Activated T-helper 1 cell treated with anti-CD3 and anti-CD28 coated beads, Interleukin-12 subunit alpha, Interleukin-12 subunit beta, Interleukin-2, Interleukin-4 antibody, amounts not matched to agents 30 ng/mL and 10 ng/mL and 1 ng/mL, durations not matched to agents 14 hours and 24 hours and 36 hours (primary cell): ENCODE results near the gene PACRG. TPM values are rescaled to one million over a fixed set of nuclear protein-coding genes. Genes with fewer than 3 reads are reported as not detected.
"Not testable (repeated sequence)": the region's sequence is repeated elsewhere in the genome, so short reads cannot be mapped to it uniquely, and the experiment has no call there.

Experiments
- DNase-seq: peaks from one replicate; pipeline ENCODE4 v3.0.0; 2021; ENCODE audit warnings: low spot score
- H3K27ac Mint-ChIP-seq: one replicate; pipeline ENCODE4 v1.8.0; 2021; ENCODE audit warnings: mild to moderate bottlenecking, mixed read lengths
- H3K27me3 Mint-ChIP-seq: one replicate; pipeline ENCODE4 v1.8.0; 2022; ENCODE audit warnings: mild to moderate bottlenecking, moderate library complexity, mixed read lengths; ENCODE audit not compliant: insufficient read depth
- H3K36me3 Mint-ChIP-seq: one replicate; pipeline ENCODE4 v1.8.0; 2021; ENCODE audit warnings: low read depth, mixed read lengths
- H3K4me1 Mint-ChIP-seq: one replicate; pipeline ENCODE4 v1.8.0; 2021; ENCODE audit warnings: low read depth, mixed read lengths
- H3K4me3 Mint-ChIP-seq: one replicate; pipeline ENCODE4 v1.8.0; 2021; ENCODE audit warnings: mild to moderate bottlenecking, moderate library complexity, mixed read lengths
- H3K9me3 Mint-ChIP-seq: one replicate; pipeline ENCODE4 v1.8.0; 2021; ENCODE audit warnings: mixed read lengths
- intact Hi-C: fragments of 100-400 bp; cut with micrococcal nuclease; formaldehyde crosslinking; loops from one replicate; pipeline ENCODE4 v1.15.1; 2024
- total RNA-seq: library from RNA; stranded (reverse); gene quantifications from 2 replicates; pipeline ENCODE4 v1.2.3, GENCODE V29; 2022

PACRG gene
- total RNA-seq = 0.36 TPM in 1 of 2 replicates, not detected in the other

DNA sequence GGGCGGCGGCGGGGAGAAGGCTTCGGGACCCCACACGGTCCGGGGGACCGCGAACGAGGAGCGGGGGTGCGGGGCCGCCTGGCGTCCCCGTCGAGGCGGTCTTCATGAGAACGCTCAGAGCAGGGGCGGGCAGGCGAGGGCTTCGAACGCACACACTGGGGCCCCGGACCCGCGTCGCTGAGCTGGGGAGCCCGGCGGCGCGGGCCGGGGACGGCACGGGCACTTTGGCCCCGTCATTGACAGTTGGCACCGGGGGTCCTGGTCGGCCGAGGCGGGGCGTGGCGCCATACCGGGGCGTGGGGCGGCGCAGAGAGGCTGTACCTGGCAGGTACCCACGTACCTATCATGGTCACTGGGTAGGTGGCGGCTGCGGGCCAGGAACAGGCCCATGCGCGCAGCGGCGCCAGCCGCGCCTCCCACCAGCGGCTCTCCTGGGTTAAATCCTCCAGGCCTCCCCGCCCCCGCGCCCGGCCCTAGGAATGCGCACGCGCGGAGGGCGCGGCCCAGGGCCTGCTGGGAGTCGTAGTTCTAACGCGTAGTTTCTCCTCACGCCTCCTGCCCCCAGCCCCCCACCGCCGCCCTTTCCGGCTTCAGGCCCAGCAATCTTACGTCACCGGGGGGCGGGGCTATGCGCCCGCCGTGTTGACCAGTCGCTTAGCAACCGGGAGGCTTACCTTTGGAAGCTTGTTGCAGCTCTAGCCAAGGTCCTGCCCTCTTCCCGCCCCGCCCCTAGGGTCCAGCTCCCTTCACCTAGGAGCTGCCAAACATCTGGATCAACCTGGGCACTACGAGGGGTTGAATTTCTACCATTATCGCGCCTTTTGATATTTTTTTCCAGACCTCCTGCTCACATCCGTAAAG is at the start of gene PACRG, which contains the start of gene PRKN:
Gene PACRG (plus strand): TSS at position 653 of the 861 bp plus-strand sequence.
Gene PRKN (minus strand): TSS at position 445 of the 861 bp plus-strand sequence.
- intact Hi-C loops = loop anchor here (1.0 to 5.0 kb wide), 4 partner anchors 689 to 1735 kb away; partner anchors contain the start of gene AGPAT4
- peak within 1 kb of the TSS; percentile 86 for H3K27ac Mint-ChIP-seq
- H3K36me3 Mint-ChIP-seq = no peaks in the 10 kb centered on the region
- H3K27me3 Mint-ChIP-seq = peaks cover 7% of the 10 kb centered on the region
- no peaks in the 10 kb centered on the region for H3K9me3 Mint-ChIP-seq
- H3K4me3 Mint-ChIP-seq = peak within 1 kb of the TSS; percentile 89
- DNase-seq = peak; percentile 95
- peaks cover 11% of the 10 kb centered on the region for H3K4me1 Mint-ChIP-seq

- DNase-seq, H3K27me3 Mint-ChIP-seq, H3K4me3 Mint-ChIP-seq, H3K9me3 Mint-ChIP-seq, H3K36me3 Mint-ChIP-seq, intact Hi-C loops, H3K4me1 Mint-ChIP-seq, H3K27ac Mint-ChIP-seq: not testable (repeated sequence)
Measured at GRCh38 chr6:162678896-162679295, 48.9 kb upstream of the PACRG start.

- H3K9me3 Mint-ChIP-seq = no peaks in the 10 kb centered on the region
- no peaks in the 10 kb centered on the region for H3K27me3 Mint-ChIP-seq
Measured at GRCh38 chr6:162679681-162680080, 48.1 kb upstream of the PACRG start.

DNA sequence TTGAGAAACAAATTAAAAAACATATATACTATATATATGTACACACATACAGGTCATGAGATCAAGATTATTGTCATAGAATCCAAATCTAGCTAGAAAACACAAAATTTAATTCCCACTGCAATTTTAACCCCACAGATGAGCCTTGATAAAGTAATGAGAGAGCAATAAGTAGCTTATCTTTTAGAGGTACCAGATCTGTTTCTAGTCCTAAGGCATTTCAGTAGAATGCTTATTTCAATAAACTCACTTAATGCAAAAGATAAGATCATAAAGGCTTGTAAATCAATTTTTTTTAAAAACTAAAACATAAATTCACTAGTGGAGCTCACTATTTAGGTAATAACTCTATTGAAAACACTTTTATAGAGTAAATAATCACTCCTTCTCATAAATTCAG is 47.4 kb upstream of the PACRG start:
- intact Hi-C loops = no loop called here
- Mint-ChIP-seq H3K27me3 (no peaks in the 10 kb centered on the region), H3K36me3 (no peaks in the 10 kb centered on the region), H3K9me3 (no peaks in the 10 kb centered on the region), H3K4me3 (no peak overlapping the region), H3K27ac (no peak overlapping the region), H3K4me1 (no peaks in the 10 kb centered on the region)
- DNase-seq = no peak

More at GRCh38 chr6:162679681-162680080, 48.1 kb upstream of the PACRG start:
- no peaks in the 10 kb centered on the region for H3K4me1 Mint-ChIP-seq
- intact Hi-C loops = no loop called here
- H3K4me3 Mint-ChIP-seq = no peak overlapping the region
- H3K36me3 Mint-ChIP-seq = no peaks in the 10 kb centered on the region
- no peak overlapping the region for H3K27ac Mint-ChIP-seq
- no peak for DNase-seq

GRCh38 chr6:162680871-162681270 is 46.9 kb upstream of the PACRG start:
- no peaks in the 10 kb centered on the region for H3K36me3 Mint-ChIP-seq

DNA sequence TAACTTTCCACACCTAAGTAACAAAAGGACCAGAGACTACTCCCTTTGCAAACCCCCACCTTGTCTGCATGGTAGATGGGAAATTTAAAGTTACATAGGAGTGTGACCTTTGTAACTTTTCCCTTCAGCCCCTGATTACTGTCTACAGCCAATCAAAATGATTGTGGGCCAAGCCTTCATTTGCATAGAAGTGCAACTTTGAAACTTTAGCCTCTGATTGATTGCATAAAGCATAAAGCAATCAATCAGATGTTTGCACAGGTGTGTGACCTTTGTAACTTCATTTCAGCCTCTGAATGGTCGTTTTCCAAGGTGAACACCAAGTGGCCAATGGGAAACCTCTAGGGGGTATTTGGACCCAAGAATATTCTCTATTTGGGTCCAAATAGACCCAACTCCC is 46.3 kb upstream of the PACRG start:
- intact Hi-C loops = no loop called here
- Mint-ChIP-seq H3K4me1 (no peaks in the 10 kb centered on the region), H3K9me3 (no peaks in the 10 kb centered on the region), H3K27ac (no peak overlapping the region), H3K27me3 (no peaks in the 10 kb centered on the region), H3K4me3 (no peak overlapping the region), H3K36me3 (no peaks in the 10 kb centered on the region)
- no peak for DNase-seq

More at GRCh38 chr6:162680871-162681270, 46.9 kb upstream of the PACRG start:
- no peak overlapping the region for H3K4me3 Mint-ChIP-seq
- H3K27me3 Mint-ChIP-seq = no peaks in the 10 kb centered on the region
- intact Hi-C loops = no loop called here
- H3K4me1 Mint-ChIP-seq = no peaks in the 10 kb centered on the region
- H3K27ac Mint-ChIP-seq = no peak overlapping the region
- H3K9me3 Mint-ChIP-seq = no peaks in the 10 kb centered on the region
- DNase-seq = no peak

DNA sequence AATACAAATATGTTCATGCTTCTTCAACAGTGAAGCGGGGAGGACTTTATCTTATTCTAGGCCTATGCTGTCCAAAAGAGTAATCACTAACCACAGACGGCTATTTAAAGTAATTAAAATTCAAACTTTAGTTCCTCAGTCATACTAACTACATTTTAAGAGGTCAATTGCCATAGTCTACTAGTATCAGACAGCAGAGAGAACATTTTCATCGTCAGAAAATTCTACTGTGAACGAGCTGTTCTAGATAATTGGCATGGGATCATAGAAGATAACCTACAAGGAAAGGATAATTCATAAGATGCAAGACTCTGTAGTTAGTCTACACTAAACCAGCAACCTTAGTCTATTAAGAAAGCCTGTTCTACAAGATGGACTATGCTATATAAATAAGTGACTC is 44.6 kb upstream of the PACRG start:
- DNase-seq = no peak
- Mint-ChIP-seq H3K27ac (no peak overlapping the region), H3K9me3 (no peaks in the 10 kb centered on the region), H3K36me3 (no peaks in the 10 kb centered on the region), H3K4me1 (no peaks in the 10 kb centered on the region), H3K4me3 (no peak overlapping the region), H3K27me3 (no peaks in the 10 kb centered on the region)
- intact Hi-C loops = no loop called here

- Mint-ChIP-seq H3K36me3 (no peaks in the 10 kb centered on the region), H3K4me3 (no peak overlapping the region), H3K9me3 (no peaks in the 10 kb centered on the region), H3K4me1 (no peaks in the 10 kb centered on the region), H3K27ac (no peak overlapping the region), H3K27me3 (no peaks in the 10 kb centered on the region)
- no peak for DNase-seq
- intact Hi-C loops = no loop called here
Measured at GRCh38 chr6:162684052-162684451, 43.7 kb upstream of the PACRG start.

- Mint-ChIP-seq H3K36me3 (no peaks in the 10 kb centered on the region), H3K9me3 (no peaks in the 10 kb centered on the region), H3K27ac (no peak overlapping the region), H3K4me3 (no peak overlapping the region), H3K27me3 (no peaks in the 10 kb centered on the region), H3K4me1 (no peaks in the 10 kb centered on the region)
- no peak for DNase-seq
- intact Hi-C loops = no loop called here
Measured at GRCh38 chr6:162684961-162685360, 42.8 kb upstream of the PACRG start.

DNA sequence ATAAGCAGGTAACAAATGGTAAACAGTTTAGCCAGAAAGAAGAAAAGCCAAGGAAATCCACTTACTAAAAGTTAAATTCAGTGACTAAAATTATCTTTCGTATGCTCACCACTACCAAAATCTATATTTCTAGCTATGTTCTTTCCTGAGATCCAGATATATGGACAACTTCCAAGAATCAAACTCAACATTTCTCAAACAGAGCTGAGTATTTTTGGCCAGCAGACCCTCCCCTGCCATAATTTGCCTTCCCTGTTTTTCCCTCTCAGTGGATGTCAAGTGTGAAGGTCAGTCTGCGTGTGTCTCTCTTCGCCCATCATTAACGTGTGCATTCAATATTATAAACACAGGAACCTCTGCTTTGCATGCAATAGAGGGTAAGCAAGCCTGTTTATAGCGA is 42.2 kb upstream of the PACRG start:
- Mint-ChIP-seq H3K27me3 (no peaks in the 10 kb centered on the region), H3K27ac (no peak overlapping the region), H3K4me1 (no peaks in the 10 kb centered on the region), H3K36me3 (no peaks in the 10 kb centered on the region), H3K9me3 (no peaks in the 10 kb centered on the region), H3K4me3 (no peak overlapping the region)
- intact Hi-C loops = no loop called here
- no peak for DNase-seq

DNA sequence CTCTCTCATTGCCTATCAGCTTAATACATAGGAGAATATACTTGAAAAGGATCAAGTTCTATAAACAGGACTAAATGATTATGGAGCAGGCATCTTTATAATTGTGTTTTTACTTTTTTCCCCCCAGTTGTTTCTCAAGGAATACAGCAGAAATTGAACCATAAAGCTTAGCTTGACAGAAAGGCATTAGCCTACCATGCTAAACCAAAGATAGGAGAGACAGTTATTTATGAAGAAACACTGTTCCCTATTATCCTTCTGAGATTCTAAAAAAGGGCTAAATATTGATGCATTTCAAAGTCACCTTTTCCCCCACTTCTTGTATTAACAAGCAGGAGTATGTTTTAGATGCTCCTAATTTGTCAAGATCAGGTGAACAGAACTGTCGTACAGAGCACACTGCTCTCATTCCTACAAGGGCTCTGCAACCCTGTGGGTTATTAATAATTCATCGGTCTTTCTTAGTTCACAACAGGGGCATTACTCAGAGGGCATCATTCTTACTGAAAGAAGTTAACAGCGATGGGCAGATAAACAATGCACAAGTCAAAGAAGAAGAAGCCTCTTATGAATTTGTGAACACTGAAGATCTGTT is 38.9 kb upstream of the PACRG start:
- Mint-ChIP-seq H3K4me3 (no peak overlapping the region), H3K27me3 (no peaks in the 10 kb centered on the region), H3K27ac (no peak overlapping the region), H3K36me3 (no peaks in the 10 kb centered on the region), H3K9me3 (no peaks in the 10 kb centered on the region), H3K4me1 (no peaks in the 10 kb centered on the region)
- intact Hi-C loops = no loop called here
- no peak for DNase-seq

GRCh38 chr6:162690158-162690557 is 37.6 kb upstream of the PACRG start:
- Mint-ChIP-seq H3K4me3 (no peak overlapping the region), H3K36me3 (no peaks in the 10 kb centered on the region), H3K27ac (no peak overlapping the region), H3K9me3 (no peaks in the 10 kb centered on the region), H3K4me1 (no peaks in the 10 kb centered on the region), H3K27me3 (no peaks in the 10 kb centered on the region)
- intact Hi-C loops = no loop called here
- DNase-seq = no peak

DNA sequence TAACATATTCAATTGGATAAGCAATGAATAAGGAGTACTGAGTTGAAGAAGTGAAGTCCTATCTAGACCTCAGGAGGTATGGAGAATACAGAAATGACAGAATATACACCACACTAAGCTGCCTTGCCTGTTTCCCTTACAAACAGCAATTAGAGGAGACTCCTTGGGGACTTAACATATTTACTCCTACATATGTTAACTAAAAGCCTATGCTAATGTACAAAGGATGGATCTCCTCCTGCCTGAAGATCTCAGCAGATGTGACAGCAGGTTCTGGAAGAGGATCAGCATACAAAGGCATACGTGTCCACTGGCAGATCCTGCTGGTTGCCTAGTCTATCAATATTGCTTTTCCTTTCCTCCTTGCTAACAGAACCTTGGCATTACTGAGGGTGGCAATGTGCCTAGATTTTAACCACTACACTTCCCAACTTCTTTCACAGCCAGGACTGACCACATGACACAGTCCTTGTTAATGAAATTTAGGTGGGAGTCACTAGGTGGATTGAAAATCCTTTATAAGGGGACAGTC is 29.8 kb upstream of the PACRG start:
- no peak overlapping the region for H3K4me3 Mint-ChIP-seq
- H3K9me3 Mint-ChIP-seq = no peaks in the 10 kb centered on the region
- intact Hi-C loops = no loop called here
- H3K27ac Mint-ChIP-seq = no peak overlapping the region
- no peaks in the 10 kb centered on the region for H3K36me3 Mint-ChIP-seq
- no peaks in the 10 kb centered on the region for H3K4me1 Mint-ChIP-seq
- H3K27me3 Mint-ChIP-seq = no peaks in the 10 kb centered on the region
- DNase-seq = no peak
